Hematopoietic multipotent progenitor cell treated with erythropoietin and hydrocortisone succinate and interleukin-3 and kit ligand, for 8 days (in vitro differentiated cells): ENCODE data around the gene AFMID.
A peak's percentile ranks its signal among the peaks of the same experiment; 100 is the strongest.
"Not testable (repeated sequence)": the region's sequence is repeated elsewhere in the genome, so short reads cannot be mapped to it uniquely, and the experiment has no call there.

Experiments used
- DNase-seq: peaks from one replicate; pipeline ENCODE4 v3.0.0-alpha.2; 2015

Gene AFMID

GRCh38 chr17:78240012-78240655 is 53.0 kb downstream of the AFMID start:
- DNase-seq = no peak

GRCh38 chr17:78240839-78241238 is 53.7 kb downstream of the AFMID start:
- DNase-seq = no peak

GRCh38 chr17:78241277-78242023 is 54.3 kb downstream of the AFMID start:
- peak; percentile 58 for DNase-seq

- no peak for DNase-seq
Measured at GRCh38 chr17:78242024-78242742, 55.0 kb downstream of the AFMID start.

GRCh38 chr17:78247304-78247703 is 60.1 kb downstream of the AFMID start:
- DNase-seq = no peak

- DNase-seq = no peak
Measured at GRCh38 chr17:78248051-78248914, 61.1 kb downstream of the AFMID start.

- DNase-seq = no peak
Measured at GRCh38 chr17:78249074-78249817, 62.1 kb downstream of the AFMID start.

GRCh38 chr17:78249818-78250806 is 63.0 kb downstream of the AFMID start:
- no peak for DNase-seq

GRCh38 chr17:78250891-78251772 is 64.0 kb downstream of the AFMID start:
- DNase-seq = peak; percentile 86

GRCh38 chr17:78251773-78252103 is 64.6 kb downstream of the AFMID start:
- no peak for DNase-seq

GRCh38 chr17:78252111-78252634 is 65.0 kb downstream of the AFMID start:
- no peak for DNase-seq

GRCh38 chr17:78252701-78253635 is 65.8 kb downstream of the AFMID start:
- peak; percentile 11 for DNase-seq

- DNase-seq = not testable (repeated sequence)
Measured at GRCh38 chr17:78253636-78253945, 66.4 kb downstream of the AFMID start.

- DNase-seq = peak; percentile 82
Measured at GRCh38 chr17:78253946-78254672, 66.9 kb downstream of the AFMID start.

- DNase-seq = no peak
Measured at GRCh38 chr17:78255029-78255656, 68.0 kb downstream of the AFMID start.

- no peak for DNase-seq
Measured at GRCh38 chr17:78255953-78256706, 69.0 kb downstream of the AFMID start.
